Calu3 (cell line): Measurements from ENCODE around the gene GPC3. TPM values are rescaled to one million over a fixed set of nuclear protein-coding genes. Genes with fewer than 3 reads are reported as not detected.

ENCODE experiments used
- BruUV-seq: library from RNA; stranded (reverse); fragments of 400-500 nt; replicated peaks from 2 replicates; lab custom pipeline; 2021; lab: Mats Ljungman, UMichigan
- CTCF ChIA-PET: fragments of 300-600 bp; sonication (Branson Sonifier 250); formaldehyde crosslinking; loops from one replicate; lab custom pipeline; 2022; ENCODE audit warnings: antibody characterized with exemption; lab: Charles Lee
- DNase-seq: peaks from one replicate; pipeline ENCODE4 v3.0.0; 2022
- H3K27ac Mint-ChIP-seq: one replicate; pipeline ENCODE4 v1.8.0; 2022; ENCODE audit warnings: mixed read lengths; ENCODE audit not compliant: unreplicated experiment
- H3K27me3 Mint-ChIP-seq: one replicate; pipeline ENCODE4 v1.8.0; 2022; ENCODE audit warnings: mixed read lengths; ENCODE audit not compliant: unreplicated experiment
- H3K36me3 Mint-ChIP-seq: one replicate; pipeline ENCODE4 v1.8.0; 2022; ENCODE audit warnings: mild to moderate bottlenecking, moderate library complexity, mixed read lengths; ENCODE audit not compliant: insufficient read depth, unreplicated experiment
- H3K4me1 Mint-ChIP-seq: one replicate; pipeline ENCODE4 v1.8.0; 2022; ENCODE audit warnings: mild to moderate bottlenecking, low read depth, mixed read lengths; ENCODE audit not compliant: unreplicated experiment
- H3K4me3 Mint-ChIP-seq: one replicate; pipeline ENCODE4 v1.8.0; 2022; ENCODE audit warnings: mild to moderate bottlenecking, low read depth, moderate library complexity, mixed read lengths; ENCODE audit not compliant: unreplicated experiment
- H3K9me3 Mint-ChIP-seq: one replicate; pipeline ENCODE4 v1.8.0; 2022; ENCODE audit warnings: low read depth, mixed read lengths; ENCODE audit not compliant: unreplicated experiment
- intact Hi-C: fragments of 100-400 bp; cut with micrococcal nuclease; formaldehyde crosslinking; loops from one replicate; pipeline ENCODE4 v1.10.0; 2022; ENCODE audit not compliant: unreplicated experiment
- total RNA-seq: library from RNA; stranded (reverse); gene quantifications from 2 replicates; pipeline ENCODE4 v1.2.3, GENCODE V29; 2022
- TF ChIP-seq, protein P1 (sequence below): fragments of 200-600 bp; IDR thresholded peaks from one replicate; pipeline ENCODE4 v1.8.0; 2022; ENCODE audit warnings: antibody characterized with exemption; ENCODE audit not compliant: unreplicated experiment

Gene GPC3
- total RNA-seq, 1 experiment from 2014 or later: 2.3 TPM

DNA sequence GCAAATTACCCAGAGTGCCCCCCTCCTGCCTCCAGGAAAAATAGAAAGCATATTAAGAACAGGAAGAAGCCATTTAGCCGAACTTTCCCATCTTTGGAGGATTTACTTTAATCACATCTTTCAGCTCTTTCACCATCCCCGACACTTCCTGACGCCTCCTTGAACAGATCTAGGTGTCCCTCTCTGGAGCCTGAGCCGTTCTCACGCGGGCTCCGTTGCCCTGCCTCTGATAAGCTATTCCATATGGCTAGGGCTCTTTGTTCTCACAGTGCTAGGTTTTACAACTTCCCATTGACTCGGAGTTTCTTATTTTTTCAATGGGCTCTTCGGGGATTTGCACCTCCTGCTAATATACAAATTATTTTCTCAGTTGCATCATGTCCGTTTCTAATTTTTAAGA, 488.0 kb downstream of the GPC3 start:
- no peaks in the 10 kb centered on the region for H3K27me3 Mint-ChIP-seq
- H3K27ac Mint-ChIP-seq: no peak overlapping the region
- intact Hi-C loops: no loop called here
- no peak overlapping the region for H3K4me3 Mint-ChIP-seq
- TF ChIP-seq, protein P1, sequence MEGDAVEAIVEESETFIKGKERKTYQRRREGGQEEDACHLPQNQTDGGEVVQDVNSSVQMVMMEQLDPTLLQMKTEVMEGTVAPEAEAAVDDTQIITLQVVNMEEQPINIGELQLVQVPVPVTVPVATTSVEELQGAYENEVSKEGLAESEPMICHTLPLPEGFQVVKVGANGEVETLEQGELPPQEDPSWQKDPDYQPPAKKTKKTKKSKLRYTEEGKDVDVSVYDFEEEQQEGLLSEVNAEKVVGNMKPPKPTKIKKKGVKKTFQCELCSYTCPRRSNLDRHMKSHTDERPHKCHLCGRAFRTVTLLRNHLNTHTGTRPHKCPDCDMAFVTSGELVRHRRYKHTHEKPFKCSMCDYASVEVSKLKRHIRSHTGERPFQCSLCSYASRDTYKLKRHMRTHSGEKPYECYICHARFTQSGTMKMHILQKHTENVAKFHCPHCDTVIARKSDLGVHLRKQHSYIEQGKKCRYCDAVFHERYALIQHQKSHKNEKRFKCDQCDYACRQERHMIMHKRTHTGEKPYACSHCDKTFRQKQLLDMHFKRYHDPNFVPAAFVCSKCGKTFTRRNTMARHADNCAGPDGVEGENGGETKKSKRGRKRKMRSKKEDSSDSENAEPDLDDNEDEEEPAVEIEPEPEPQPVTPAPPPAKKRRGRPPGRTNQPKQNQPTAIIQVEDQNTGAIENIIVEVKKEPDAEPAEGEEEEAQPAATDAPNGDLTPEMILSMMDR: no peak
- no peaks in the 10 kb centered on the region for H3K9me3 Mint-ChIP-seq
- no peaks in the 10 kb centered on the region for H3K36me3 Mint-ChIP-seq
- CTCF ChIA-PET: interaction anchor here (0.7 kb wide), 1 partner anchor 863 kb away, joined by 5 read pairs; no protein-coding TSS in a partner anchor
- DNase-seq: no peak
- BruUV-seq: no TSS peak
- H3K4me1 Mint-ChIP-seq: peaks cover 20% of the 10 kb centered on the region

DNA sequence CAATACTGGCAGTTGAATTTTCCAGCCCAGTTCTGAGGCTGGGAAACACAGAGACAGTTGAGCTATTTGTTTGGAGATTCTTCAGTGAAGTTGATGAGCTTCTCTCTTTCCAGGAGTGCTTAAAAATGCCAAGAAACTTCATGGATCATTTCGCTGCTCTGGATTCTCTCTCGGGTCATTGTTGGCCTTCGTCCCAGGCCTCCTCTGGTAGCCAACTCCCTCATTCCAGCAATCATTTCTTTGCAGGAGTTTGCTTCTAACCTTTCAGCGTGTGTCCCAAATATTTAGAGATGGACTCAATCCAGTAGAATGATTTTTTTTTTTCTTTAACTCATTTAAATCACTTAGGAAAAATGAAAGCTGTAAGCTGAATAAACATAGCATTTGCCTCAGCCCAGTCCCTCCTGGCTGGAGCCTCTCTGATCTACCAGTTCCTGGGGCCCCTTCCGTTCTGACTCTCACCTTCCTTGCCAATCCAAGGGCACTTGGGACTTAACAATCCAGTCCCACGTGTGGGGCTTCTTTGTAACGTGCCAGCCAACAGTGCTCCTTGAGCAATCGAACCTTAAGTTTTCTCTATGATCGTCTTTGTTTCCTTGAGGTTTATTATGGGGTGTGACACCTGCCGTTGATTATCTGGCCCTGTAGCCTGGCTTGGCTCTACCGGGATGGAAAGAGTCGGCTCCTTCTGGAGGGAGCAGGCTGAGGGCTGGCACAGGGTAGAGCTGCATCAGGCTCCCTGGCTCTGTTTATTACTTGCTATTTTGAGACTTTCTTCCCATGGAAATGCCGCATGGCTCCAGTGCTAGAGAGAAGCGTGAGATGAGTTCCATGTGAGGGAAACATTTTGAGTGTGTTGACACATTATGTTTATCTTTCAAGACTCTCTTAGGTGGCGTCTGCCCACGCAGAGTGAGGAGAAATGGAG, 489.7 kb downstream of the GPC3 start:
- Mint-ChIP-seq H3K9me3 (no peaks in the 10 kb centered on the region), H3K27ac (no peak overlapping the region), H3K36me3 (no peaks in the 10 kb centered on the region), H3K4me3 (no peak overlapping the region), H3K4me1 (peaks cover 29% of the 10 kb centered on the region), H3K27me3 (no peaks in the 10 kb centered on the region)
- intact Hi-C loops: no loop called here
- peak; percentile 1 for DNase-seq
- CTCF ChIA-PET: no interaction called here
- no TSS peak for BruUV-seq
- TF ChIP-seq, protein P1: no peak

DNA sequence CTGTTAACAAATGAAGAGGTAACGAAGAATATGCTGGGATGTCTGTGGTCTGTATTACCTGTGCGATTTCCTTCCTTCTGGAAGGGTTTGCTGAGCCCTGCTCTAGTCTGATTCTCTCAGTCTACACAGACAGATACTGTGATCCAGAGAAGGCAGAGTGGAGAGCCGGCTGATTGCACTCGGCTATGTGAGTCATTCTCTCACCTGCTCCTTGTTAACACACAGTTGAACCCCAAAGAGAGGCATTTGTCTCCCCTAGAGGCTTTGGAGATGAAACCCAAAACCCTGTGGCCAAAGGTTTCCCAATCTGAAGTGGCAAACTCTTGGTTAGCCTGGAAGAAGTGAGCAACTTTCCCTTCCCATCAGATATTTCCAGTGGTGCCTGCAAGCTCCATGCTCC, 492.0 kb downstream of the GPC3 start:
- BruUV-seq: no TSS peak
- CTCF ChIA-PET: interaction anchor here (0.6 kb wide), 1 partner anchor 93 kb away, joined by 3 read pairs; no protein-coding TSS in a partner anchor
- no peaks in the 10 kb centered on the region for H3K36me3 Mint-ChIP-seq
- H3K27ac Mint-ChIP-seq: no peak overlapping the region
- H3K9me3 Mint-ChIP-seq: no peaks in the 10 kb centered on the region
- intact Hi-C loops: no loop called here
- H3K4me3 Mint-ChIP-seq: no peak overlapping the region
- no peak for DNase-seq
- no peaks in the 10 kb centered on the region for H3K27me3 Mint-ChIP-seq
- TF ChIP-seq, protein P1: no peak
- H3K4me1 Mint-ChIP-seq: peaks cover 29% of the 10 kb centered on the region

DNA sequence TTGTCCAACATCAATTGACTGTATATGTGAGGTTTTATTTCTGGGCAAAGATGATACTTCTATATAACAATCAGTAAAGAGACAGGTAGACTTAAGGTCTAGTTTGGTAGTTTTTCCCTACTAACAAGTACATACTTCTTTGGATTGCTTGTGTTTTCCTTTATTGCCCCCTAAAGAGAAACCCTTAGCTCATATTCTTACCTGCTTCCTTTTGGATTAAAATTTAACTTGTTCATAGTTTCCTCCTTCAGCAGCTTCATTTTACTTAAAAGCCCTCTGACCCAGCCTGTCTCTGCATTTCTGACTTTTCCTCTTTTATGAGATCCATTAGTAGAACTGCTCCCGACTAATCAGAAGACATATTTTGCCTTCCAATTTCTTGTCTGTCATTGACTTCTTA, 494.4 kb downstream of the GPC3 start:
- Mint-ChIP-seq H3K27me3 (no peaks in the 10 kb centered on the region), H3K4me1 (peaks cover 23% of the 10 kb centered on the region), H3K36me3 (no peaks in the 10 kb centered on the region), H3K27ac (peak overlapping the region; percentile 54), H3K9me3 (no peaks in the 10 kb centered on the region), H3K4me3 (no peak overlapping the region)
- CTCF ChIA-PET: interaction anchor here (0.9 kb wide), 1 partner anchor 8 kb away, joined by 3 read pairs; no protein-coding TSS in a partner anchor
- BruUV-seq: no TSS peak
- TF ChIP-seq, protein P1: no peak
- intact Hi-C loops: no loop called here
- DNase-seq: no peak
